Vagina (tissue), 2 donors: ENCODE results near the gene FAM98C.

Experiments
- POLR2A ChIP-seq, 2 donors: fragments of 450-650 bp; IDR thresholded peaks; one replicate each; pipeline ENCODE4 v1.6.1; 2017; ENCODE audit warnings: antibody characterized with exemption in 2 of 2, mild to moderate bottlenecking in 2 of 2, moderate library complexity in 2 of 2
- POLR2AphosphoS5 ChIP-seq, 2 donors: sonication (generic); formaldehyde crosslinking; IDR thresholded peaks; one replicate each; pipeline ENCODE4 v1.9.0; 2017; ENCODE audit warnings: antibody characterized with exemption in 2 of 2, mild to moderate bottlenecking in 2 of 2, low read depth in 1 of 2; ENCODE audit not compliant: insufficient read depth in 1 of 2
- TF ChIP-seq, protein P1 (sequence below), 3 experiments: fragments of 450-650 bp in 2 of 3; fragments of 200-600 bp in 1 of 3; sonication (generic) in 1 of 3; IDR thresholded peaks; one replicate each; pipeline ENCODE4 v1.5.1; 2017 to 2019; ENCODE audit warnings: antibody characterized with exemption in 3 of 3, mild to moderate bottlenecking in 2 of 3, moderate library complexity in 2 of 3

DNA sequence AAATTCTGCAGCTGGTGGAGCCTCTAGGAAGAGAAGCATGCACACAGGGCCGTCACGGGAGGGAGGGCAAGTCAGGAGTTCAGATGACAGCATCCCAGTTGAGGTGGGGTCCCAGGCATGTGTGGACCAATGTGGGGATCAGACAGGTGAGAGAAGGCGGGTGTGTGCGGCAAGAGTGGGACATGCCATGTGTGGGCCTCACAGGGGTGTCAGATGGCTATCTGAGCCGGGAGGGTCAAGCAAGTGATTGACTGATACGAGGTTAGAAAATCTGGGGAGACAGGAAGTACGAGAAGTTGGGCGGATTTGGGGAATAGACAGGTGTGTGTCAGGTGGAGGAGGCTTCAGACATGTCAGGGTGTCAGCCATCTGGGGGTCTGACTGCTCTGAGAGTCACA, 14.3 kb downstream of the FAM98C start:
- TF ChIP-seq, protein P1, sequence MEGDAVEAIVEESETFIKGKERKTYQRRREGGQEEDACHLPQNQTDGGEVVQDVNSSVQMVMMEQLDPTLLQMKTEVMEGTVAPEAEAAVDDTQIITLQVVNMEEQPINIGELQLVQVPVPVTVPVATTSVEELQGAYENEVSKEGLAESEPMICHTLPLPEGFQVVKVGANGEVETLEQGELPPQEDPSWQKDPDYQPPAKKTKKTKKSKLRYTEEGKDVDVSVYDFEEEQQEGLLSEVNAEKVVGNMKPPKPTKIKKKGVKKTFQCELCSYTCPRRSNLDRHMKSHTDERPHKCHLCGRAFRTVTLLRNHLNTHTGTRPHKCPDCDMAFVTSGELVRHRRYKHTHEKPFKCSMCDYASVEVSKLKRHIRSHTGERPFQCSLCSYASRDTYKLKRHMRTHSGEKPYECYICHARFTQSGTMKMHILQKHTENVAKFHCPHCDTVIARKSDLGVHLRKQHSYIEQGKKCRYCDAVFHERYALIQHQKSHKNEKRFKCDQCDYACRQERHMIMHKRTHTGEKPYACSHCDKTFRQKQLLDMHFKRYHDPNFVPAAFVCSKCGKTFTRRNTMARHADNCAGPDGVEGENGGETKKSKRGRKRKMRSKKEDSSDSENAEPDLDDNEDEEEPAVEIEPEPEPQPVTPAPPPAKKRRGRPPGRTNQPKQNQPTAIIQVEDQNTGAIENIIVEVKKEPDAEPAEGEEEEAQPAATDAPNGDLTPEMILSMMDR (IDR thresholded peaks at IDR 0.05), result no peak
- TF ChIP-seq POLR2AphosphoS5 (IDR thresholded peaks at IDR 0.05; ENCODE audit: insufficient read depth in 1 of 2, low read depth in 1 of 2), result no peak
- no peak for TF ChIP-seq POLR2A (IDR thresholded peaks at IDR 0.05)
